Measurements from ENCODE around the gene MRPL44. TPM values are rescaled to one million over a fixed set of nuclear protein-coding genes. Genes with fewer than 3 reads are reported as not detected.

The MRPL44 gene
- total RNA-seq, 4 donors from 2014 or later, result 18.9 to 58.4 (median 31.7) TPM

GRCh38 chr2:223945755-223946154 is 11.5 kb upstream of the MRPL44 start:
- TF ChIP-seq POLR2A (IDR thresholded peaks at IDR 0.05) (no peak), EP300 (IDR thresholded peaks at IDR 0.05; ENCODE audit: low read depth) (no peak), POLR2AphosphoS5 (IDR thresholded peaks at IDR 0.05) (no peak)
- TF ChIP-seq, protein P1, sequence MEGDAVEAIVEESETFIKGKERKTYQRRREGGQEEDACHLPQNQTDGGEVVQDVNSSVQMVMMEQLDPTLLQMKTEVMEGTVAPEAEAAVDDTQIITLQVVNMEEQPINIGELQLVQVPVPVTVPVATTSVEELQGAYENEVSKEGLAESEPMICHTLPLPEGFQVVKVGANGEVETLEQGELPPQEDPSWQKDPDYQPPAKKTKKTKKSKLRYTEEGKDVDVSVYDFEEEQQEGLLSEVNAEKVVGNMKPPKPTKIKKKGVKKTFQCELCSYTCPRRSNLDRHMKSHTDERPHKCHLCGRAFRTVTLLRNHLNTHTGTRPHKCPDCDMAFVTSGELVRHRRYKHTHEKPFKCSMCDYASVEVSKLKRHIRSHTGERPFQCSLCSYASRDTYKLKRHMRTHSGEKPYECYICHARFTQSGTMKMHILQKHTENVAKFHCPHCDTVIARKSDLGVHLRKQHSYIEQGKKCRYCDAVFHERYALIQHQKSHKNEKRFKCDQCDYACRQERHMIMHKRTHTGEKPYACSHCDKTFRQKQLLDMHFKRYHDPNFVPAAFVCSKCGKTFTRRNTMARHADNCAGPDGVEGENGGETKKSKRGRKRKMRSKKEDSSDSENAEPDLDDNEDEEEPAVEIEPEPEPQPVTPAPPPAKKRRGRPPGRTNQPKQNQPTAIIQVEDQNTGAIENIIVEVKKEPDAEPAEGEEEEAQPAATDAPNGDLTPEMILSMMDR (IDR thresholded peaks at IDR 0.05), result no peak
- no peak for DNase-seq
- Histone ChIP-seq H3K9me3 (no peaks in the 10 kb centered on the region), H3K36me3 (no peaks in the 10 kb centered on the region), H3K27me3 (no peaks in the 10 kb centered on the region), H3K27ac (peak overlapping the region in 2 of 4 donors; percentile 94 to 97), H3K4me1 (peaks cover 10 to 50% (median 30%) of the 10 kb centered on the region in 4 donors), H3K4me3 (peak overlapping the region in 1 of 4 donors; percentile 97)
- intact Hi-C loops (cut with DNase I; ENCODE audit: low total_unique reads) (no loop called here), in situ Hi-C loops (cut with MboI; ENCODE audit: low pct_ligation_motif_present in 1 of 4, low pct_unique_long_range_greater_than_20kb in 1 of 4, low sequenced_read_pairs in 3 of 4) (no loop called here)
- WGBS, 2 donors (ENCODE audit: low coverage in 1 of 2), result 38 to 45% methylated on average over 4 of the region's 4 CpGs

GRCh38 chr2:223947711-223948205 is 9.5 kb upstream of the MRPL44 start:
- Histone ChIP-seq H3K27ac (no peak overlapping the region), H3K4me1 (peaks cover 3 to 52% (median 23%) of the 10 kb centered on the region in 4 donors), H3K36me3 (no peaks in the 10 kb centered on the region), H3K4me3 (no peak overlapping the region), H3K27me3 (no peaks in the 10 kb centered on the region), H3K9me3 (no peaks in the 10 kb centered on the region)
- no peak for DNase-seq
- in situ Hi-C loops (cut with MboI; ENCODE audit: low pct_ligation_motif_present in 1 of 4, low pct_unique_long_range_greater_than_20kb in 1 of 4, low sequenced_read_pairs in 3 of 4) (no loop called here), intact Hi-C loops (cut with DNase I; ENCODE audit: low total_unique reads) (no loop called here)
- WGBS, 2 donors (ENCODE audit: low coverage in 1 of 2), result 60 to 77% methylated on average over 2 to 5 of the region's 5 CpGs
- TF ChIP-seq POLR2A (IDR thresholded peaks at IDR 0.05), result no peak
- TF ChIP-seq EP300 (IDR thresholded peaks at IDR 0.05; ENCODE audit: low read depth), result no peak
- TF ChIP-seq, protein P1 (IDR thresholded peaks at IDR 0.05), result no peak
- no peak for TF ChIP-seq POLR2AphosphoS5 (IDR thresholded peaks at IDR 0.05)

DNA sequence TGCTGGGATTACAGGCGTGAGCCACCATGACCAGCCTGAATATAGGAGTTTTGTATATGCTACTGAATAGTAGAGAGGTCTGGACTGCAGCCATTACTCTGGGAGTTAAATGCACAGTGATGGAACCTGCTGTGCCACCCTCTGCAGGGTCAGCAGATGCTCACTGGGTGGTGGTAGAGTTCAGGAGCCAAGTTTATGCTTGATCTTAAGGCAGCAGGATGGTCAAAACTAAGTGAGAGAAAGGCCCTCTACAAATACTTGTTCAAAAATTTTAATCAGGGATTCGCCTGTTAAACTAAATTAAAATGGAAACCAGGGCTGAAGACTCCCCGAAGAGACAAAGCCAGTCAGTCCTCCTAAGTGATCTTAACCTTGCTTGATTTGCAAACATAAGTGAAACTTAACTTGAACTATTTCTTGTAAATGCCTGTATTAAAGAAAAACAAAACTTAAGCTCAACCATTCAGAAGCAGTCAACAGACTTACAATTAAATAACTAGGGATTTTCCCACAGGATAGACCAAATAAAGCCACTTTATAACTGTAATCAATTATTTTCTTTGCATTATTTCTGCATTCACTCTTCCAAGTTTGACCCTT is 7.9 kb upstream of the MRPL44 start:
- peak overlapping the region in 3 of 4 donors; percentile 73 to 77 (median 74) for H3K27ac ChIP-seq
- intact Hi-C loops (cut with DNase I; ENCODE audit: low total_unique reads), result no loop called here
- H3K9me3 ChIP-seq, result no peaks in the 10 kb centered on the region
- in situ Hi-C loops (cut with MboI; ENCODE audit: low pct_ligation_motif_present in 1 of 4, low pct_unique_long_range_greater_than_20kb in 1 of 4, low sequenced_read_pairs in 3 of 4), result no loop called here
- no peak overlapping the region for H3K4me3 ChIP-seq
- H3K36me3 ChIP-seq, result no peaks in the 10 kb centered on the region
- peaks cover 0 to 44% (median 14%) of the 10 kb centered on the region in 4 donors for H3K4me1 ChIP-seq
- no peak for DNase-seq
- H3K27me3 ChIP-seq, result no peaks in the 10 kb centered on the region
- TF ChIP-seq, protein P1 (IDR thresholded peaks at IDR 0.05), result no peak
- WGBS, 2 donors (ENCODE audit: low coverage in 1 of 2), result 73 to 83% methylated on average over 2 to 3 of the region's 3 CpGs

DNA sequence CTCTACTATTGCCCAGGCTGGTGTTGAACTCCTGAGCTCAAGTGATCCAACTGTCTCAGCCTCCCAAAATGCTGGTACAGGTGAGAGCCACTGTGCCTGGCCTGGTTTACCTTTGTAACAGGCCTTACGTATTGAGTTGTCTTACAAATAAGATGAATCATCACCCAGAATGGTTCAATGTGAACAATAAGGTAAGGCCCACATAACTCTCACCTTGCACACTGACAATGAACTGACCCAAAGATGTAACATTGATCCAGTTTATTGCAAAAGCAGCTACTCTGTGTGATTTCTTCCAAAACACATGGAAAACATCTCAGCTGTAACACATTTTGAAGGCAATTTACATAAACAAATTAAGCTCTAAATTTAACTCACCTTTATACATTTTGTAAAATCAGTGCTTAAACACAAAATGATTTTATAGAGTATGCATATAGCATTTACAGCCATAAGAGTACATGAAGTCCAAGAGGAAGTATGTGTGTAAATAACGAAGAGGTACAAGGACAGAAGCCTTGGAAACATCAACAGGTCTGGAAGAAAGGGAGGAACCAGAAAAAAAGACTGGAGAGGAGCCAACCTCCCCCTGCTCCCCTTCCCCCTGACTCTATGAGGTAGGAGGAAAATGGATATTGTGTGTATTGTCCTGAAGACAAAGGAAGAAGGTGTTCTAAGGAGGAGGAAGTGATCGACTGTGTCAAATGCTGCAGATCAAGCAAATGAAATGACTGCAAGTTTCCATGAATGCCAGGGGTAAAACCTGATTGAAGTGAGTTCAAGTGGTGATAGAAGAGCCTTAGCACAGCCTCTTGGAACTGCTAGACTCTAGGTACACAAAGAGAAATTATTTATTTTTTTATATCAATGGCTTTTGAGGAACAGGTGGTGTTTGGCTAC is 6.6 kb upstream of the MRPL44 start:
- in situ Hi-C loops (cut with MboI; ENCODE audit: low pct_ligation_motif_present in 1 of 4, low pct_unique_long_range_greater_than_20kb in 1 of 4, low sequenced_read_pairs in 3 of 4), result loop anchor here in 1 of 4 donors (25.0 kb wide), 1 partner anchor 687 kb away; no protein-coding TSS in a partner anchor
- WGBS, 2 donors (ENCODE audit: low coverage in 1 of 2), result 26 to 44% methylated on average over 2 to 3 of the region's 3 CpGs
- peak overlapping the region; percentile 63 to 77 (median 74) for H3K27ac ChIP-seq
- H3K4me1 ChIP-seq, result peaks cover 0 to 40% (median 11%) of the 10 kb centered on the region in 4 donors
- no peak overlapping the region for H3K4me3 ChIP-seq
- TF ChIP-seq EP300 (IDR thresholded peaks at IDR 0.05; ENCODE audit: low read depth), result no peak
- TF ChIP-seq, protein P1 (IDR thresholded peaks at IDR 0.05), result no peak
- TF ChIP-seq POLR2A (IDR thresholded peaks at IDR 0.05), result peak; percentile 17
- peak in 1 of 3 donors; percentile 43 for TF ChIP-seq POLR2AphosphoS5 (IDR thresholded peaks at IDR 0.05)
- H3K36me3 ChIP-seq, result no peaks in the 10 kb centered on the region
- no peak for DNase-seq
- no peaks in the 10 kb centered on the region for H3K27me3 ChIP-seq
- H3K9me3 ChIP-seq, result no peaks in the 10 kb centered on the region
- intact Hi-C loops (cut with DNase I; ENCODE audit: low total_unique reads), result no loop called here
